ENCODE data around the gene FCRL1.

The FCRL1 gene

DNA sequence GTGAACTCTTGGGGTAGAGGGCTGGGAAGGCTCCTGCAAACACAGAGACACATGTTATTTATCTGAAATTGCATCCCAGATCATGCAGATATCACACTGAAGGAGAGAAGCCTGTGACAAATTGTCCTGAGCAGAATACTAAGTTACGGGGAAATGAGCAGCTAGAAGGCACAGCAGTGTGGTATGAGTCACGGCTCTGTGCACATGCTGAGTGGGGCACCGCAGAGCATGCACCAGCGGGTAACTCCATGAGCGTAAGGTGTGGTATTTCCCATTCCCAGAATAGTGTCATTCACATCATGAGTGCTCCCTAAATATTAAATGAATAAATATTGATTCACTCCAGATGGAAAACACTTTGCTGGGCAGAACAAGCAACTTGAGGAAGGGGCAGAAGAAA lies 21.7 kb downstream of the FCRL1 start:
- no peak for DNase-seq

GRCh38 chr1:157785248-157785647 lies 34.7 kb downstream of the FCRL1 start:
- DNase-seq = no peak

GRCh38 chr1:157784801-157785200 lies 35.1 kb downstream of the FCRL1 start:
- DNase-seq = no peak

DNA sequence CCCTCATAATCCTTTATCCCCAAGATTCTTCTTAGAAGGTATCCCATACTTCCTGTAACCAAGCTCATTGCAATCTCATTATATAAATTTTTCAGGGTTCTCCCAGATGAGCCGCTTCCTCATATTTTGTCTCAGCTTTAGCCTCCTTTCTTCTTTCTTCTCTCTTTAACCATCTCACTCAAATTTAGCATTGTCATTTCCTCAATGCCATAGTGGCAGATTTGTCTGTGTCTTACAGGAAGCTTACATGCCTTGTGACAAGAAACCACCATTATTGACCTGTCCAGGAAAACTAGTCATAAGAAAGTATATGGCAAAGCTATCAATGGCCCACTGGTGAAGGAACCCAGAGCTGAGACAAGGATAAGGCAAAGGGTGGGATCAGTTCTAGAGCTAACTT lies 37.0 kb downstream of the FCRL1 start:
- no peak for DNase-seq

DNA sequence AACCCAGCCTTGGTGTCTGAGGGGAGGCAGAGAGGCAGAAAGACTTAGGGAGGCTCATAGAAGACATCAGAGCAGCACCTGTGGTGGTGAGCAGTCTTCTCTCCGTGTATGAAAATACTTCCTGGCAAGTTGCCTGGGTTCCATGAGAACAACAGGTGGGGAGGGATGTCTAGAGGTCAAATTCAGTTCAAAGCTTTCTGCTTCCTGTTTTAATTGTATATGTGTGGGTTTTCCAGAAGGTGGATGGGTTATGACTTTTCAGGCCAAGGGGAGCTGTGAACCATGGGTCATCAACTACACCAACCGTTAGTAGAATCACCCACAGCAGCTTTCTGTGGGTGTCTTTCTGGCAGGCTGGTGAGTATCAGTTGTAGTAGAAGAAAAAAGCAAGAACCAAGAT lies 38.9 kb downstream of the FCRL1 start:
- no peak for DNase-seq

- no peak for DNase-seq
Measured at GRCh38 chr1:157776971-157777391, 42.9 kb downstream of the FCRL1 start, which contains the start of gene FCRL2. TSS of gene FCRL2 (minus strand) at chr1:157777132. CDS start at chr1:157777073, 59 bp downstream.

DNA sequence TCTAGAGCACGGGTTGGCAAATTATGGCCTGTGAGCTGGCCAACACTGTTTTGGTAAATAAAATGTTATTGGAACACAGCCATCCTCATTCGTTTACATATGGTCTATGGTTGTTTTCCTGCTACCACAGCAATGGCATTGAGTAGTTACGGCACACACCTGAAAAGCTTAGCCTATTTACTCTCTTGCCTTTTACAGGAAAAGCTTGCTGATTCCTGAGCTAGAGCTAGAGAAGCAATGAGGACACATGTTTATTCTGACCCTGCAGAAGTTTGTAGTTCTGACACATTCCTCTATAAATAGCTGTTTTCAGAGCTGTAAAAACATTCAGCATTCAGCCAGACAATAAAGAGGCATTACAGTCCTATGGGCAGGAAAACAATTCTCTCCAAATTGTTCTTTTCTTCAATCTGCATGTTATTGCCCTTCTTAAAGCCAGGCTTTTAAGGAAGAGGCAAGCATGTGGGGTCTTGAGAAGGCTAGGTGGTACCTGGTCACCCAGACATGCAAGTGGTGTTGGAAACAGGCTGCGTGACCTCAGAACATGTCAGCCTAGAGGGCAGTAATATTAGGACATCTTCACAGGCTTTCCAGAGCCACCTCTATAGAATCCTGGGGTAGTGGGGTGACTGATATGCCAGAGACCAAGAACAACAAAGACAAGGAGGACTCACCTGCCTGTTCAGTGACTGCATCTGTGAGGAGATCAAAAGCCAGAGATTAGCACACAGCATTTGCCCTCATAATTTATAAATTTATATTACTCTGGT lies 44.6 kb downstream of the FCRL1 start:
- DNase-seq = no peak

- no peak for DNase-seq
Measured at GRCh38 chr1:157774412-157774811, 45.5 kb downstream of the FCRL1 start.

DNA sequence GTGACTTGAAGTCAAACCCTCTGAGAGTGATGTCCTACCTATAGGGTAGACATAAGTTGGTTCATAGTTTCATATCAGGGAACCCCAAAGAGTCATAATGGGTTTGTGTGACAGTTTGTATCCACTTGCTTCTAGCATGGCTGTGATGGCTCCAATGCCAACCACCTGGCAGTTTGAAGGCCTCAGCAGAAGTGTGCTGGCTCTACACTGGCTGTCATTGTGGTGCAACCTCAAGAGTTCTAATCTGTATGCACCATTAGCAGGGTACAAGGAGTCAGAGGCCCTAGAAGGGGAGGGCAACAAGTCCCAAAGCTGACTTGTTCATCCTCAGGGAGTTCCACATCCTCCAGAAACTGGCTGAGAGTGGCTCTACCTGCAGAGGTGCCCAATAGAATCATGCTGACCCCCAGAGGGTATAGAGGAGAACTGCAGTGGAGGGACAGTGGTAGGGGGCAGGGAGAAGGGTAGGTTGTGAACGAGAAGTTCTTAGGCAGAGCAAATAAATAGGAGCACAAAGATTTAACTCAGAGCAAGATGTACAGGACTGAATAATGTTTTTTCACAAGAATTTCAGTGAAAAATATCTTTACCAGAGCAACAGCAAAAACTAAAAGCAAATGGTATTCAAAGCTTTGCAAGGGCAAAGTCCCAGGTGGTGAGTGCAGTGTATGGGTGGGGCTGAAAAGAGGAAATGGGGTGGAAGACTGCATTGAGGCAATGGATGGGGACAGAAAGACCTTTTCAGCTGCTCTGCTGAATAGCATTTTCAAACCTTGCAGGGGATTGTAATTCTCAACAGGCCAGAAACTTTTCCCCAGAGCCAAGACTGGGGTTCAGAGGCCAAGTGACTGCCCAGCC lies 46.2 kb downstream of the FCRL1 start:
- DNase-seq = no peak

GRCh38 chr1:157771661-157772425 lies 48.1 kb downstream of the FCRL1 start:
- no peak for DNase-seq

DNA sequence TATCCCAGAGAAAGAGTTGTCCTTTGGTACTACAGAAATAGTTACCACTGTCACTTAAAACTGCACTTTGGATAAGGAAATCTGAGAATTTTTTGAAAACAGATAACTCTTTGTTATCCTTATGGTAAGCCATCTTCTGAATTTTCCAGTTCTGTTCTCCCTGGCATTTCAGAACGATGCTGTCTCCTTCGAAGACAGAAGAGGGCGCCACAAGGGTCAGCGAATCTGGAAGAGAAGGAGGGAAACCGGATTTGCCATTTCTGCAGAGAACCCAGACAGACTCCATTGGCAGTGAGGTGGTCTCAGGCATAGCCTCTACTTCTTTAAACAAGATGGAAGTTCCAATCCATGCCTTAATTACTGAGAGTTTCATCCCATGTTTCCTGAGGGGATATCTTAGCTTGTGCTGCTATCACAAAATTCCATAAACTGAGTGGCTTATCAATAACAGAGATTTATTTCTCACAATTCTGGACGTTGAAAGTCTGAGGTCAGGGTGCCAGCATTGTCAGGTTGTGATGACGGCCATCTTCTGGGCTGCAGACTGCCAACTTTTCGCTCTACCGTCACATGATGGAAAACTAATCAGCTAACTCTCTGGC lies 49.4 kb downstream of the FCRL1 start:
- DNase-seq = no peak

DNA sequence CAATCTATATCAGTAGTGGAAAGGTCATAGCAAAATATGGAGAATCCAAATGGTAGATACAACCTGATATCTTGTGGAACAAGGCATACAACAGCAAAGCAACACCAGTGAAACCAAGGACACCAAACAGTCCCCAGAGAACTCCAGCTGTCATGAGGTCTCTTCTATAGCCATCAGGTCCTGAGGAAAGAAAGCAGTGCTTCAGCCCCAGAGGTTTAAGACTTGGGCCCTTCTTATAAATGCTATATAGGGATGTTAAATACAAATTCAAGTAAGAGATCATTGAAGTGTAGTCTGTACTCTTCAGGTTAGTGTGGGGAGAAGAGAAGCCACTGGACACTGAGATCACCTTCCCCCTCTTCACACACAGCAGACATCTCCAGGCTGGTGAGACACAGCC lies 53.1 kb downstream of the FCRL1 start:
- no peak for DNase-seq

DNA sequence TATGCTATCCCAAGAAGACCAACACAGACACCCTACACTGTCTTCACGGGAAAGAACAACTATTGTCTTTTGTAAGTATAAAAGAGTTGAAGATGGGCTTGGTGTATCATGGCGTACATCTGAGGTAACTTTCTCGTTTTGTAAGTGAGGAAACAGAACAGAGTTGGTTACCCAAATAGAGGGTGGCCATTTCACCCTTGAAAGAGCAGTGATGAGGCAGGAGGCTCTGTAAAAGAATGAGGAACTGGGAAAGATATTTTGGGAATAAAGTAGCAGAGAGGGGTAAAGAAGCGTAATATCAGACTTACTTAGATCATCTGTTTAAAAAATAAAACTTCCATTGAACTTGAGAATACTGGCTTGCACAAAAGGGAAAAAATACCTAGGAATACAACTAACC lies 61.9 kb downstream of the FCRL1 start:
- DNase-seq = no peak

GRCh38 chr1:157753611-157754010 lies 66.3 kb downstream of the FCRL1 start:
- no peak for DNase-seq

GRCh38 chr1:157751283-157751682 lies 68.6 kb downstream of the FCRL1 start:
- no peak for DNase-seq

DNA sequence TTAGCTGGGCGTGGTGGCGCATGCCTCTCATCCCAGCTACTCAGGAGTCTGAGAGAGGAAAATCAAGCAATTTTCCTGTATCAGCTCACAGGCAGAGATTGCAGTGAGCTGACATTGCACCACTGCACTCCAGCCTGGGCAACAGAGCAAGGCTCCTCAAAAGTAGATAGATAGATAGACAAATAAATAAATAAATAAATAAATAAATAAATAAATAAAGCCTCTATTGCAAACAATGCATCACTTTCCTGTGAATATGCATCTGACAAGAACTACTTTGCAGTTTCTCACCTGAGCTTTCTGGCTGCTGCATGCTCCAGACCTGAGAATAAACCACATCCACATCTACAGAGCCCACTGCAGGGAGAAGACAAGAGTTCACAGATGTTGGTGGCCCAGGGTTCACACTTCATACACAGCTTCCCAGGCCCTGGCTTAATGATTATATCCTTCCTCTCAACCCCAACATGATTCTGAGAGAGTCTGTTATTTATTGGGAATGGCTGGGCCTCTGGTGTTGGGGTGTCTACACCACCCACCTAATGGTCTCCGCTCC lies 71.6 kb downstream of the FCRL1 start:
- DNase-seq = no peak
